CD4-positive, alpha-beta T cell treated with Interleukin-6 for 4 hours (primary cell): ENCODE results near the gene KRTAP9-4.
"Not testable (repeated sequence)": the region's sequence is repeated elsewhere in the genome, so short reads cannot be mapped to it uniquely, and the experiment has no call there.

Experiments used
- DNase-seq: peaks from one replicate; pipeline ENCODE4 v3.0.0-alpha.2; 2020; ENCODE audit warnings: mixed read lengths

The KRTAP9-4 gene, protein sequence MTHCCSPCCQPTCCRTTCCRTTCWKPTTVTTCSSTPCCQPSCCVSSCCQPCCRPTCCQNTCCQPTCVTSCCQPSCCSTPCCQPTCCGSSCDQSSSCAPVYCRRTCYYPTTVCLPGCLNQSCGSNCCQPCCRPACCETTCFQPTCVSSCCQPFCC

DNA sequence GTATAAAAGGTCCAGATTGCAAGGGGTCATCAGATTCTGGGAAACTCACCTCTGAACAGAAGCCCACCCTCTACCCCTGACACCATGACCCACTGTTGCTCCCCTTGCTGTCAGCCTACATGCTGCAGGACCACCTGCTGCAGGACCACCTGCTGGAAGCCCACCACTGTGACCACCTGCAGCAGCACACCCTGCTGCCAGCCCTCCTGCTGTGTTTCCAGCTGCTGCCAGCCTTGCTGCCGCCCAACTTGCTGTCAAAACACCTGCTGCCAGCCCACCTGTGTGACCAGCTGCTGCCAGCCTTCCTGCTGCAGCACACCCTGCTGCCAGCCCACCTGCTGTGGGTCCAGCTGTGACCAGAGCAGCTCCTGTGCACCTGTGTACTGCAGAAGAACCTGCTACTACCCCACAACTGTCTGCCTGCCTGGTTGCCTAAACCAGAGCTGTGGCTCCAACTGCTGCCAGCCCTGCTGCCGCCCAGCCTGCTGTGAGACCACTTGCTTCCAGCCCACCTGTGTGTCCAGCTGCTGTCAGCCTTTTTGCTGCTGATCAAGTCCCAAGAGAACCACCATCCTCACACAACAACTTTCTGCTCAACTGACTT is at the start of gene KRTAP9-4:
Gene KRTAP9-4, plus strand, starts transcription at position 51 of the 604 bp plus-strand sequence. Its CDS starts 34 bp downstream, at position 85.
- DNase-seq, result not testable (repeated sequence)

DNA sequence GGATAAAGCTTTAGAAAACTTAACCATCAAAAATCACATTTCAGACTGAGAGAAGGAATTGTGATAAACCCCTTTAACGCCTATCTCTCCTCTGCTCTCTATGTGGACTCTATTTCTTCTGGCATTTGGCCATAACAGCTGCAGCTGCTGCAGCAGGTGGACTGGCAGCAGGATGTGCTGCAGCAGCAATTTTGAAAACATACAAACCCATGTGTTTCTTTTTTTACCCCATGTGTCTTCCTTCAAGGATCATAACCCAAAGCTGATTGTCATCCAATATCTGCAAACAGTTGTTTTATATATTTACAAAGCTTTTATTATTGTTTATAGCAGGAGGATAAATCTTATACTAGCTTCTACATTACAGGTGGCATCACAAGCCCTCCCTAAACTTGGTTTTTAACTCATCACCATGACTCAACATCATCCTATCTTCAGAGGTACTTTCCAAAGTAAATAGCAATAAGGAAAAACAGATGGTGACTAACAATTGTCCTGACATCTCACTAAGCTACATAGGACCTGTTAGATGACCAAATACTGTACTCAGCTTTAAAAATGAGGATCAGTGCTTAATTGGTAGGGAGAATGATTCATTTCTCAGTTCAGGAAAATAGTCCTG is 37.5 kb upstream of the KRTAP9-4 start:
- DNase-seq, result no peak

DNA sequence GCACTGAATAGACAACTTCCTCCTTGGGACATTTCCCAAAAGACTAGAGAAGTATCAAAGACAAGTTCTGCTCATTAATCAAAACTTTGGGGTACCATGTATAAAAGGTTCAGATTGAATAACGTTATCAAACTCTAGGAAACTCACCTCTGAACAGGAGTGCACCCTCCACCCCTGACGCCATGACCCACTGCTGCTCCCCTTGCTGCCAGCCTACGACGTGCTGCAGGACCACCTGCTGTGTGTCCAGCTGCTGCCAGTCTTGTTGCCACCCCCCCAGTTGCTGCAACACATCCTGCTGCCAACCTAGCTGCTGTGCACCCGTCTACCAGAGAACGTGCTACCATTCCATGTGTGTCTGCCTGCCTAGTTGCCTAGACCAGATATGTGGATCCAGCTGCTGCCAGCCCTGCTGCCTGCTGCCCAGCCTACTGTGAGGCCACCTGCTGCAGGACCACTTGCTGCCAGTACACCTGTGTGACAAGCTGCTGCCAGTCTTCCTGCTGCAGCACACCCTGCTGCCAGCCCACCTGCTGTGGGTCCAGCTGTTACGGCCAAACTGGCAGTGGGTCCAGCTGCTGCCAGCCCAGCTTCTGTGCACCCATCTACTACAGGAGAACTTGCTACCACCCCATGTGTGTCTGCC is 36.8 kb upstream of the KRTAP9-4 start:
- DNase-seq, result no peak

DNA sequence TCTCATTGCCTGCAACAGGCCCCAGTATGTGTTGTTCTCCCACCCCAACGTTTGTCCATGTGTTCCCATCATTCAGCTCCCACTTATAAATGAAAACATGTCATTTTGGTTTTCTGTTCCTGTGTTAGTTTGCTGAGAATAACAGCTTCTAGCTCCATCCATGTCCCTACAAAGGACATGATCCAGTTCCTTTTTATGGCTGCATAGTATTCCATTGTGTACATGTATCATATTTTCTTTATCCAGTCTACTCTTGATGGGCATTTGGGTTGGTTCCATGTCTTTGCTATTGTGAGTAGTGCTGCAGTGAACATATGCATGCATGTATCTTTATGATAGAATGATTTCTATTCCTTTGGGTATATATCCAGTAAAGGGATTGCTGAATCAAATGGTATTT is 33.8 kb upstream of the KRTAP9-4 start:
- no peak for DNase-seq

DNA sequence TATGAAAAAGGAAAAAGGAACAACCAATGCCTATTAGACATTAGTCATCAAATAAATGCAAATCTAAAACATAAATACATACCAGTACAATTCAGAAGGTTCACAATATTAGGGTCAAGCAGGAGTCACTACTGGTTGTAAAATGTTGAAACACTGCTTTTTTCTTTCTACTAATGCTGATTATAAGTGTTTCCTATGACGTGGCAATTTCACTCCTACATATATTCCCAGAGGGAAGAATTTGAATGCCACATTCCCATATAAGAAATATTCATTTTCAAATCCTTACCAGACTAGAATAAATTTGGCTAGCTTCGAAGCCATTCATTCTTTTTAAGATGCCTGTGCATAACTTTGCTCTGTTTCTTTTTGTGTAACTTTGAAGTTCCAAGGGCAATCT is 25.7 kb upstream of the KRTAP9-4 start:
- DNase-seq, result no peak

DNA sequence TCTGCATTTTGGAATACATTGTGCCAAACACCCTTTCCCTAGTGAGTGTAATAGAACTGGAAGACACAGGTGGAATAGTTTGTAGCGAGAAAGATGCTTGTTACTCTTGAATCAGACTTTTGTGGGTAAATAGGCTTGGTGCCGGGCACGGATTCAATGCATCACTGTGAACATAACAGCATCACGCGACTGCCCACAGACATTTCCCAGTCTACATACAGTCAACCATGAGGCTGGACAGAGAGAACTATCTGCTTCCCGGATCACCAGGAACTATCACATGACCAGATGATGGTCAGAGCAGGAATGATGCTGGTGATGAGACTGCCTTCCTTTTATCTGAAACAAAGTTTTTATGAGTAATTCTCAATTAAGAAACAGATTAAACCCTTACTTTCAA is 23.4 kb upstream of the KRTAP9-4 start:
- no peak for DNase-seq

DNA sequence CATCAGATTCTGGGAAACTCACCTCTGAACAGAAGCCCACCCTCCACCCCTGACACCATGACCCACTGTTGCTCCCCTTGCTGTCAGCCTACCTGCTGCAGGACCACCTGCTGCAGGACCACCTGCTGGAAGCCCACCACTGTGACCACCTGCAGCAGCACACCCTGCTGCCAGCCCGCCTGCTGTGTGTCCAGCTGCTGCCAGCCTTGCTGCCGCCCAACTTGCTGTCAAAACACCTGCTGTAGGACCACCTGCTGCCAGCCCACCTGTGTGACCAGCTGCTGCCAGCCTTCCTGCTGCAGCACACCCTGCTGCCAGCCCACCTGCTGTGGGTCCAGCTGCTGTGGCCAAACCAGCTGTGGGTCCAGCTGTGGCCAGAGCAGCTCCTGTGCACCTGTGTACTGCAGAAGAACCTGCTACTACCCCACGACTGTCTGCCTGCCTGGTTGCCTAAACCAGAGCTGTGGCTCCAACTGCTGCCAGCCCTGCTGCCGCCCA is 22.8 kb upstream of the KRTAP9-4 start, which contains the start of gene KRTAP9-2:
Gene KRTAP9-2, plus strand, starts transcription at position 51 of the 498 bp plus-strand sequence. Its CDS starts 7 bp downstream, at position 58.
- DNase-seq, result not testable (repeated sequence)

DNA sequence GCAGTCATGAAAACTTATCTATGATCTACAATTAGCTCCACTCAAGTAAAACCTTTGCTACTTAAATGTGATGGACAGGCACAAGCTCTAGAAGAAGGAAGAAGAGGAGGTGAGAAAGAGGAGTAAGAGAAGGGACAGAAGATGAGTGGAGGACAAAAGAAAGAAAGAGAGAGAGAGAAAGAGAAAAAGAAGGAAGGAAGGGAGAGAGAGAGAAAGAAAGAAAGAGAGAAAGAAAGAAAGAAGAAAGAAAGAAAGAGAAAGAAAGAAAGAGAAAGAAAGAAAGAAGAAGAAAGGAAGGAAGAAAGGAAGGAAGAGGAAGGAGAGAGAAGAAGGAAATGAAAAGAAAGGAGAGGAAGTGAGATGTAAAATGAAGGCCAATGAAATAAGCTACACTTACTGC is 19.4 kb upstream of the KRTAP9-4 start:
- DNase-seq, result no peak

DNA sequence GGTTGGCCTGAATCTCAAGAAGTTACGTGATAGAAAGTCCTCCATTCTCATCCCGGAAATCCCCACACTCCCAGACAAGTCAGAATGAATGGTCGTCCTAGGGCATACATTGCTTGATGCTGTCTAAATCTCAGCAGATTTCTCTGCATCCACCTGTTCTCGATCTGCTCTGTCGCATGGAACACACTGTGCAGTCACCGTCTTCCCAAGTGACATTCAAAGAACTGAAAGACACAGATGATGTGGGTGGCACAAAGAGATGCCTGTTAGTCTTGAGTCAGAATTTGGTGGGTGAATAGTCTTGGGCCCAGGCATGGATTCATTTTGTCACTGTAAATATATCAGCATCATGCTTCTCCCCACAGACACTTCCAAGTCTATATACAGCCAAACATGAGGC is 17.8 kb upstream of the KRTAP9-4 start:
- no peak for DNase-seq

DNA sequence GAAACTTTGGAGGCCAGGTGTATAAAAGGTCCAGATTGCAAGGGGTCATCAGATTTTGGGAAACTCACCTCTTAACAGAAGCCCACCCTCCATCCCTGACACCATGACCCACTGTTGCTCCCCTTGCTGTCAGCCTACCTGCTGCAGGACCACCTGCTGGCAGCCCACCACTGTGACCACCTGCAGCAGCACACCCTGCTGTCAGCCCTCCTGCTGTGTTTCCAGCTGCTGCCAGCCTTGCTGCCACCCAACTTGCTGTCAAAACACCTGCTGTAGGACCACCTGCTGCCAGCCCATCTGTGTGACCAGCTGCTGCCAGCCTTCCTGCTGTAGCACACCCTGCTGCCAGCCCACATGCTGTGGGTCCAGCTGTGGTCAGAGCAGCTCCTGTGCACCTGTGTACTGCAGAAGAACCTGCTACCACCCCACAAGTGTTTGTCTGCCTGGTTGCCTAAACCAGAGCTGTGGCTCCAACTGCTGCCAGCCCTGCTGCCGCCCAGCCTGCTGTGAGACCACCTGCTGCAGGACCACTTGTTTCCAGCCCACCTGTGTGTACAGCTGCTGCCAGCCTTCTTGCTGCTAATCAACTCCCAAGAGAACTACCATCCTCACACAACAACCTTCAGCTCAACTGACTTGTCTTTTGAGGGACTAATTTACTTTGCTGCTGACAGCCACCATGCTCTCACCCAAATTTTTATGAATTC is 16.9 kb upstream of the KRTAP9-4 start, which contains the start of gene KRTAP9-3:
Gene KRTAP9-3, plus strand, starts transcription at position 51 of the 707 bp plus-strand sequence. Its CDS starts 53 bp downstream, at position 104.
- not testable (repeated sequence) for DNase-seq

DNA sequence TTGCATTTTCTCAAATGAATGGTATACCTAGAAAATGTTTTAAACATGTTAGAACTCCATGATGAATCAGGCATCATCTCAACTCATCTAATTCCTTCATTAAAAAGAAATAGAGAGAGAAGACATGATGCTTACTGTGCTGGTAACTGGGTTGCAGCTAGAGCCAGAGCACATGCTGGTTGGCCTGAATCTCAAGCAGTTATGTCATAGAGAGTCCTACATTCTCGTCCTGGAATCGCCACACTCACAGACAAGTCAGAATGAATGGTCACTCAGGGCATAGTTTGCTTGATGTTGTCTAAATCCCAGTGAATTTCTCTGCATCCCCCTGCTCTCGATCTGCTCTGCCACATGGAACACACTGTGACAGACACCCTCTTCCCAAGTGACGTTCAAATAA is 12.4 kb upstream of the KRTAP9-4 start:
- not testable (repeated sequence) for DNase-seq

DNA sequence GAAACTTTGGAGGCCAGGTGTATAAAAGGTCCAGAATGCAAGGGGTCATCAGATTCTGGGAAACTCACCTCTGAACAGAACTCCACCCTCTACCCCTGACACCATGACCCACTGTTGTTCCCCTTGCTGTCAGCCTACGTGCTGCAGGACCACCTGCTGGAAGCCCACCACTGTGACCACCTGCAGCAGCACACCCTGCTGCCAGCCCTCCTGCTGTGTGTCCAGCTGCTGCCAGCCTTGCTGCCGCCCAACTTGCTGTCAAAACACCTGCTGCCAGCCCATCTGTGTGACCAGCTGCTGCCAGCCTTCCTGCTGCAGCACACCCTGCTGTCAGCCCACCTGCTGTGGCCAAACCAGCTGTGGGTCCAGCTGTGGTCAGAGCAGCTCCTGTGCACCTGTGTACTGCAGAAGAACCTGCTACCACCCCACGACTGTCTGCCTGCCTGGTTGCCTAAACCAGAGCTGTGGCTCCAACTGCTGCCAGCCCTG is 11.5 kb upstream of the KRTAP9-4 start, which contains the start of gene KRTAP9-8:
Gene KRTAP9-8, plus strand, starts transcription at position 51 of the 489 bp plus-strand sequence. Its CDS starts 53 bp downstream, at position 104.
- DNase-seq, result not testable (repeated sequence)

DNA sequence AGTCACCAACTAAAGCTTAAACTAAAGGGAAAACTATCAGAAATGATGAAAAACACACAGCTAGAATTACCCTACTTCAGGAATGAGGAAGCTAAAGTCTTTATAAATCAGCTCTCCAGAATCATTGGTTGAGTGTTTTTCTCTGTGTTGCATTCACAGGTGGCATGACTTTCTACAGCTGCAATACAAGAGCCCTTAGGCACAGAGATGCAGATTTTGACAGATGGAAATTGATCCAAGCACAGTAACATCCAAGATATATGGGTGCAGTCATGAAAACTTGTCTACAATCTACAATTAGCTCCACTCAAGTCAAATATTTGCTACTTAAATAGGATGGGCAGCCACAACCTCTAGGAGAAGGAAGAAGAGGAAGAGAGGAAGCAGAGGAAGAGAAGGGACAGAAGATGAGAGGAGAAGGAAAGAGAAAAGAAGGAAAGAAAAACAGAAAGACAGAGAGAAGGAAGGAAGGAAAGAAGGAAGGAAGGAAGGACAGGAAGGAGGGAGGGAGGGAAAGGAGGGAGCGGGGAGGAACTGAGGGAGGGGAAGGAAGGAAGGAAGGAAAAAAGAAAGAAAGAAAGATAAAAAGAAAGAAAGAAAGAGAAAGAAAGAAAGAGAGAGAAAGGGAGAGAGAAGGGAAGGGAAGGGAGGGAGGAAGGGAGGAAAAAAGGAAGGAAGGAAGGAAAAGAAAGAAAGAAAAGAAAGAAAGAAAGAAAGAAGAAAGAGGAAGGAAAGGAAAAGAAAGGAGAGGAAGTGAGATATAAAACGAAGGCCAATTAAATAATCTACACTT is 2.3 kb upstream of the KRTAP9-4 start:
- not testable (repeated sequence) for DNase-seq

DNA sequence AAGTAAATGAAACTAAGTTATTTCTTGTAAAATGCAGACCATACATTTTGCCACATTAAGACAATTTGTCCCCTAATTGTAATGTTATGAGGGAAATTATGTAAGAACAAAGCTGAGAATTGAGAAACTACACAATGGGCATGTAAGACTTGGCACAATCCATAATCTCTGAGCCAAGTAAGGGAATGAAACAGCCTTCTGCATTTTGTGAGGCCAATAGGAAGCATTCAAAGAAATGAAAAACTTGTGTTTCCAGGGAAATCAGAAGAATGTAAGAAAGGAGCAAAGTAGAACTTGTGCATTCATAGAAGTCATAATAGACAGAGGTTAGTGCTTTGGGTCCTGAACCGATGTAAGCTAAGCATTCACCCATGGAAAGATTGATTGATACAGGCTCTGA is 1.8 kb downstream of the KRTAP9-4 start:
- no peak for DNase-seq

DNA sequence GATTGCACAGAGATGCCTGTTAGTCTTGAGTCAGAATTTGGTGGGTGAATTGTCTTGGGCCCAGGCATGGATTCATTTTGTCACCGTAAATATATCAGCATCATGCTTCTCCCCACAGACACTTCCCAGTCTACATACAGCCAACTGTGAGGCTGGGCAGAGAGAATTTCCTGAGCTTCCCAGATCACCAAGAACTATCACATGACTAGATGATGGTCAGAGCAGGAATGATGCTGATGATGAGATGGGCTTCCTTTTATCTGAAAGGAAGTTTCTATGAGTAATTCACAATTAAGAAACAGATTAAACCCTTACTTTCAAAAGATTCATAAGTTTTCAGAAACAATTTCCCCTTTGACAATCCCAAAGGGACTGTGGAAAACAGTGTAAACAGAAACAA is 5.4 kb downstream of the KRTAP9-4 start:
- DNase-seq, result no peak

DNA sequence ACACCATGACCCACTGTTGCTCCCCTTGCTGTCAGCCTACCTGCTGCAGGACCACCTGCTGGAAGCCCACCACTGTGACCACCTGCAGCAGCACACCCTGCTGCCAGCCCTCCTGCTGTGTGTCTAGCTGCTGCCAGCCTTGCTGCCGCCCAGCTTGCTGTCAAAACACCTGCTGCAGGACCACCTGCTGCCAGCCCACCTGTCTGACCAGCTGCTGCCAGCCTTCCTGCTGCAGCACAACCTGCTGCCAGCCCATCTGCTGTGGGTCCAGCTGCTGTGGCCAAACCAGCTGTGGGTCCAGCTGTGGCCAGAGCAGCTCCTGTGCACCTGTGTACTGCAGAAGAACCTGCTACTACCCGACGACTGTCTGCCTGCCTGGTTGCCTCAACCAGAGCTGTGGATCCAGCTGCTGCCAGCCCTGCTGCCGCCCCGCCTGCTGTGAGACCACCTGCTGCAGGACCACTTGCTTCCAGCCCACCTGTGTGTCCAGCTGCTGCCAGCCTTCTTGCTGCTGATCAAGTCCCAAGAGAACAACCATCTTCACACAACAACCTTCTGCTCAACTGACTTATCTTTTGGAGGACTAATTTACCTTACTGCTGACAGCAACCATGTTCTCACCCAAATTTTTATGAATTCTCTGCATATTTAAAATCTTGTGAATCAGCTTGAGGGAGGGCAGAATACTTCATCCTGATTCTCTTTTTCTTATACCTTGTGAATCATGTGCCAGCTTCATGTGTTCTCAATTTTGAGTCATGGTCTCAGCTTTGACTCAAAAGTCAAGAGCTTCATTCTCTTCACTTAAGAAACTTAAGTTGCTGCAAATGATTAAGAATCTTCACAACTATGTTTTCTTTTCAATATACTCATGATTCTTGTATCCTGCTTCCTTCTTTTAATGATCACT is 6.1 kb downstream of the KRTAP9-4 start, which contains the start of gene KRTAP9-9:
Gene KRTAP9-9, plus strand, starts transcription at position 4 of the 910 bp plus-strand sequence.
- not testable (repeated sequence) for DNase-seq

DNA sequence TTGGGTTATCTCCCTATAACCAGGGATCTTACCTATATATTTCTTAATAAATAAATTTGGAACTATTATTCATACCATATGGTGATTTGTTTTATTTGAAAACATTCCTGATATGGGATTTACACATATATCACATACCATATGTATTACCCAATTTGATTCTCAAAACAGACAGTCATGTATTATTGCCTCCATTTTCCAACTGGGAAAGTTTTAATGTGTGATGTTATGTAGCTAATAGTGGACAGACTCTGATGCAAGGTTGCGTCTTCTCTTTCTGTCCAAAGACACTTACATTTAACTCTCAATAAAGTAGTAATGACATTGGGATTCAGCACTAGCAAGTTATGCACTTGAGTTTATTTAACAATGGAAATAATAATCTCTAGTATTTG is 6.8 kb downstream of the KRTAP9-4 start:
- DNase-seq, result no peak

DNA sequence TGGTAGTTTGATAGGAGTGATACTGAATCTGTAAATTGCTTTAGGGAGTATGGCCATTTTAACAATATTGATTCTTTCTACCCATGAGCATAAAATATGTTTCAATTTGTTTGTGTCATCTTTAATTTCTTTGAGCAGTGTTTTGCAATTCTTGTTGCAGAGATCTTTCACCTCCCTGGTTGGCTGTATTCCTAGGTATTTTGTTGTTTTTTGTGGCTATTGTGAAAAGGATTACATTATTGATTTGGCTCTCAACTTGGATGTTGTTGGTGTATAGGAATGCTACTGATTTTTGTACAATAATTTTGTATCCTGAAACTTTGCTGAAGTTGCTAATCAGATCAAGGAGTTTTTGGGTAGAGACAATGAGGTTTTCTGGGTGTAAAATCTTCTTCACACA is 8.9 kb downstream of the KRTAP9-4 start:
- DNase-seq, result no peak

DNA sequence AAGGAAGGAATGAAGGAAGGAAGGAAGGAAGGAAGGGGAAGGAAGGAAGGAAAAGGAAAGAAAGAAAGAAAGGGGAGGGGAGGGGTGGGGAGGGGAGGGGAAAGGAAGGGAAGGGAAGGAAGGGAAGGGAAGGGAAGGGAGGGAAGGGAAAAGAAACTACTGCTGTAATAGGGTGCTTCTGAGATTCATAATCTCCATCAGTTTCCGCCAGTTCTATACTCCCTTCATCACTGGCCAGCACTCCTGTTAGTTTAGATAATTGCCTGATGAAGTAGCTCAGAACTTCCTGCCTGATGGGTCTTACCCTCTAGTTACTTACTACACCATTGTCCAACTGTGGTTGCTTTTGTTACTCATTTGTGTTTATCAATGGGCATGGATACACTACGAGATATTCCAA is 13.7 kb downstream of the KRTAP9-4 start:
- no peak for DNase-seq

DNA sequence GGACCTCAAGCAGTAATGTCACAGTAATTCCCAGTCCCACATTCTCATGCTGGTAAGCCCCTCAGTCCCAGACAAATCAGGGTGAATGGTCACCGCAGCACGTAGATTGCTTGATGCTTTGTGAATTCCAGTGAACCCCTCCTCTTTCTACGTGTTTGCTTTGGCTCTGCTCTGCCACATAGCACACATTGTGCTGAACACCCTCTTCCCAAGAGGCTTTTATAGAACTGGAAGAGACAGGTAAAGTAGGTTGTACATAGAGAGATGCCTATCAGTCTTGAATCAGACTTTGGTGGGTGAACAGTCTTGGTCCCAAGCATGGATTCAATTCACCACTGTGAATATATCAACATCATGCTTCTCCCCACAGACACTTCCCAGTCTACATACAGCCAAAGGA is 15.1 kb downstream of the KRTAP9-4 start:
- DNase-seq, result no peak
